H9 (cell line): ENCODE data around the gene EFL1. TPM values are rescaled to one million over a fixed set of nuclear protein-coding genes. Genes with fewer than 3 reads are reported as not detected.

Experiments used
- DNase-seq: peaks from one replicate; pipeline ENCODE4 v3.0.0-alpha.2; 2017
- H2AFZ ChIP-seq: one replicate; pipeline ENCODE4 v1.6.1; 2013; ENCODE audit warnings: mild to moderate bottlenecking, low read length, control low read depth, moderate library complexity
- H2AK5ac ChIP-seq: 2 replicates; pipeline ENCODE4 v1.6.1; 2013; ENCODE audit warnings: low read length, control low read depth, mixed read lengths; ENCODE audit not compliant: insufficient read length
- H2BK120ac ChIP-seq: one replicate; pipeline ENCODE4 v1.6.1; 2013; ENCODE audit warnings: low read depth, mild to moderate bottlenecking, low read length, control low read depth, inconsistent platforms; ENCODE audit not compliant: poor library complexity, severe bottlenecking
- H2BK12ac ChIP-seq: 2 replicates; pipeline ENCODE4 v1.6.1; 2013; ENCODE audit warnings: low read length, control low read depth, mixed read lengths, low read depth; ENCODE audit not compliant: insufficient read length
- H2BK15ac ChIP-seq: 2 replicates; pipeline ENCODE4 v1.6.1; 2013; ENCODE audit warnings: low read depth, low read length, control low read depth
- H2BK20ac ChIP-seq: one replicate; pipeline ENCODE4 v1.6.1; 2013; ENCODE audit warnings: low read depth, mild to moderate bottlenecking, low read length, control low read depth, inconsistent platforms; ENCODE audit not compliant: poor library complexity, severe bottlenecking
- H2BK5ac ChIP-seq: 2 replicates; pipeline ENCODE4 v1.6.1; 2013; ENCODE audit warnings: low read length, control low read depth, mixed read lengths; ENCODE audit not compliant: insufficient read length
- H3K14ac ChIP-seq: 2 replicates; pipeline ENCODE4 v1.6.1; 2013; ENCODE audit warnings: low read length, control low read depth; ENCODE audit not compliant: insufficient read depth
- H3K18ac ChIP-seq: 2 replicates; pipeline ENCODE4 v1.6.1; 2013; ENCODE audit warnings: low read depth, mild to moderate bottlenecking, mixed read lengths, low read length, control low read depth; ENCODE audit not compliant: insufficient read length
- H3K23ac ChIP-seq: 2 replicates; pipeline ENCODE4 v1.6.1; 2013; ENCODE audit warnings: low read length, control low read depth, mixed read lengths, low read depth; ENCODE audit not compliant: insufficient read length
- H3K23me2 ChIP-seq: 2 replicates; pipeline ENCODE4 v1.6.1; 2013; ENCODE audit warnings: low read depth, mild to moderate bottlenecking, mixed read lengths, low read length, control low read depth; ENCODE audit not compliant: insufficient read length, poor library complexity, severe bottlenecking
- H3K27ac ChIP-seq: 2 replicates; pipeline ENCODE4 v1.5.1; 2013; ENCODE audit warnings: low read length, control low read depth, mixed read lengths, low read depth; ENCODE audit not compliant: insufficient read length
- H3K27me3 ChIP-seq: 2 replicates; pipeline ENCODE4 v1.6.1; 2013; ENCODE audit warnings: low read length, control low read depth, inconsistent platforms; ENCODE audit not compliant: insufficient read depth
- H3K4ac ChIP-seq: 2 replicates; pipeline ENCODE4 v1.6.1; 2013; ENCODE audit warnings: low read depth, mild to moderate bottlenecking, control low read depth, inconsistent platforms, low read length, moderate library complexity
- H3K4me1 ChIP-seq: 2 replicates; pipeline ENCODE4 v1.6.1; 2013; ENCODE audit warnings: low read length, control low read depth, inconsistent platforms; ENCODE audit not compliant: insufficient read depth
- H3K4me2 ChIP-seq: 2 replicates; pipeline ENCODE4 v1.6.1; 2013; ENCODE audit warnings: low read length, control low read depth, mixed read lengths; ENCODE audit not compliant: insufficient read length, insufficient read depth
- H3K56ac ChIP-seq: 2 replicates; pipeline ENCODE4 v1.6.1; 2013; ENCODE audit warnings: low read depth, mild to moderate bottlenecking, mixed read lengths, low read length, control low read depth; ENCODE audit not compliant: insufficient read length
- H3K79me1 ChIP-seq: 2 replicates; pipeline ENCODE4 v1.6.1; 2013; ENCODE audit warnings: low read depth, mild to moderate bottlenecking, moderate library complexity, low read length, control low read depth, inconsistent platforms; ENCODE audit not compliant: insufficient read depth, poor library complexity, severe bottlenecking
- H3K79me2 ChIP-seq: 2 replicates; pipeline ENCODE4 v1.6.1; 2013; ENCODE audit warnings: low read length, control low read depth, inconsistent platforms; ENCODE audit not compliant: insufficient read depth
- H3K9ac ChIP-seq: 2 replicates; pipeline ENCODE4 v1.6.1; 2013; ENCODE audit warnings: low read length, control low read depth, mixed read lengths; ENCODE audit not compliant: insufficient read length; ENCODE audit errors: extremely low read depth
- H3K9me3 ChIP-seq: one replicate; pipeline ENCODE4 v1.6.1; 2013; ENCODE audit warnings: low read depth, low read length, inconsistent platforms; ENCODE audit not compliant: control insufficient read depth
- H3T11ph ChIP-seq: one replicate; pipeline ENCODE4 v1.6.1; 2013; ENCODE audit warnings: mild to moderate bottlenecking, low read length, control low read depth, inconsistent platforms
- H4K20me1 ChIP-seq: one replicate; pipeline ENCODE4 v1.6.1; 2013; ENCODE audit not compliant: control insufficient read depth, insufficient read length, insufficient read depth
- H4K5ac ChIP-seq: 2 replicates; pipeline ENCODE4 v1.6.1; 2013; ENCODE audit warnings: low read depth, mild to moderate bottlenecking, mixed read lengths, low read length, control low read depth; ENCODE audit not compliant: insufficient read length
- H4K8ac ChIP-seq: replicated peaks from 2 replicates; pipeline ENCODE4 v1.6.1; 2013; ENCODE audit warnings: low read length, control low read depth, mixed read lengths, low read depth; ENCODE audit not compliant: insufficient read length
- H4K91ac ChIP-seq: 2 replicates; pipeline ENCODE4 v1.6.1; 2013; ENCODE audit warnings: low read depth, mild to moderate bottlenecking, moderate library complexity, mixed read lengths, low read length, control low read depth; ENCODE audit not compliant: insufficient read length
- H3K27ac Mint-ChIP-seq, 3 experiments: 2 replicates in 2 of 3; 3 replicates in 1 of 3; pipeline ENCODE4 v1.8.0; 2020 to 2021; ENCODE audit warnings: mixed read lengths in 3 of 3, mild to moderate bottlenecking in 1 of 3, moderate library complexity in 1 of 3
- H3K27me3 Mint-ChIP-seq: 2 replicates; pipeline ENCODE4 v1.8.0; 2021; ENCODE audit warnings: low read depth, mild to moderate bottlenecking, moderate library complexity, mixed read lengths
- H3K36me3 Mint-ChIP-seq, 3 experiments: 2 replicates in 2 of 3; 3 replicates in 1 of 3; pipeline ENCODE4 v1.8.0; 2020 to 2021; ENCODE audit warnings: low read depth in 3 of 3, mixed read lengths in 3 of 3; ENCODE audit not compliant: insufficient read depth in 1 of 3
- H3K4me1 Mint-ChIP-seq, 2 experiments: 2 replicates each; pipeline ENCODE4 v1.8.0; 2020; ENCODE audit warnings: mixed read lengths in 2 of 2
- H3K4me3 Mint-ChIP-seq, 2 experiments: 2 replicates in 1 of 2; 3 replicates in 1 of 2; pipeline ENCODE4 v1.8.0; 2020 to 2021; ENCODE audit warnings: mild to moderate bottlenecking in 2 of 2, mixed read lengths in 2 of 2, moderate library complexity in 1 of 2
- H3K9me3 Mint-ChIP-seq, 2 experiments: 2 replicates in 1 of 2; 3 replicates in 1 of 2; pipeline ENCODE4 v1.8.0; 2020; ENCODE audit warnings: mild to moderate bottlenecking in 2 of 2, mixed read lengths in 2 of 2, moderate library complexity in 1 of 2
- WGBS: extraction: QIAGEN DNeasy Blood & Tissue Kit; methylation state at CpG from one replicate; pipeline ENCODE4 v1.1.7; 2013; ENCODE audit warnings: missing lambda C conversion rate, low lambda C conversion rate, mixed read lengths; ENCODE audit not compliant: insufficient read length; ENCODE audit errors: extremely low coverage; 5-methylcytosine and 5-hydroxymethylcytosine counted together
- total RNA-seq: library from RNA; stranded (reverse); gene quantifications from 2 replicates; pipeline ENCODE4 v1.2.1, GENCODE V29; 2021
- TF ChIP-seq, protein P1 (sequence below): fragments of 200-600 bp; sonication (generic); conservative IDR thresholded peaks from 3 replicates; pipeline ENCODE4 v1.8.0; 2021; ENCODE audit warnings: antibody characterized with exemption, mild to moderate bottlenecking

Gene EFL1
- total RNA-seq, 1 experiment from 2014 or later: 29.4 TPM

DNA sequence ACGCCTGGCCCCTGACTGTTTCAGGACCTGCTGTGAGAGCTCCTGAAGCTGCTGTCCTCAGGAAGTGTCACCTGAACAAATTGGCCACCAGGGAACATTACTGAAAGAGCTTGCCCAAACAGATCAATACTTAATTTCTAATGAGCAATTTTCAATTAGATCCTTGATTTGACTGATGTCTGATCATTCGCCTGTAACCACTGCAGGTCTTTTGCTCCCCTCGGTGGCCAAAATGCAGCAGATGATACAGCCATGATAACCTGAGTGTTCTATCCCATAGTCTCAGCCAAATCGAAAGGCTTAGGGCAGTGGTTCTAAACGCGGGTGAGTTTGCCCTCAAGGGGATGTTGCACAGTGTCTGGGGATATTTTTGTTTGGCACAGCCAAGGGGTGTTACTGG, 159.1 kb downstream of the EFL1 start:
- no peak overlapping the region for H2AK5ac ChIP-seq
- H2BK15ac ChIP-seq: no peak overlapping the region
- H3K9me3 Mint-ChIP-seq: no peaks in the 10 kb centered on the region; a peak in 1 of 5 replicates
- H3K23me2 ChIP-seq: no peaks in the 10 kb centered on the region
- H3K9me3 ChIP-seq: no peaks in the 10 kb centered on the region
- no CpG with 5 or more reads among the region's 6 CpGs for WGBS
- H3T11ph ChIP-seq: no peak overlapping the region
- no peak overlapping the region for H3K4me3 Mint-ChIP-seq
- no peak overlapping the region for H2AFZ ChIP-seq
- no peak overlapping the region for H3K27ac ChIP-seq
- H3K79me1 ChIP-seq: no peaks in the 10 kb centered on the region
- H4K20me1 ChIP-seq: no peaks in the 10 kb centered on the region
- no peak overlapping the region for H2BK5ac ChIP-seq
- H4K5ac ChIP-seq: no peak overlapping the region
- no peaks in the 10 kb centered on the region for H3K36me3 Mint-ChIP-seq
- H2BK120ac ChIP-seq: no peak overlapping the region
- H4K91ac ChIP-seq: no peak overlapping the region
- H3K23ac ChIP-seq: no peak overlapping the region
- no peak overlapping the region for H3K56ac ChIP-seq
- H3K27ac Mint-ChIP-seq: no peak overlapping the region
- no peak for DNase-seq
- no peak overlapping the region for H3K4ac ChIP-seq
- H3K18ac ChIP-seq: no peak overlapping the region
- no peak overlapping the region for H3K9ac ChIP-seq
- TF ChIP-seq, protein P1, sequence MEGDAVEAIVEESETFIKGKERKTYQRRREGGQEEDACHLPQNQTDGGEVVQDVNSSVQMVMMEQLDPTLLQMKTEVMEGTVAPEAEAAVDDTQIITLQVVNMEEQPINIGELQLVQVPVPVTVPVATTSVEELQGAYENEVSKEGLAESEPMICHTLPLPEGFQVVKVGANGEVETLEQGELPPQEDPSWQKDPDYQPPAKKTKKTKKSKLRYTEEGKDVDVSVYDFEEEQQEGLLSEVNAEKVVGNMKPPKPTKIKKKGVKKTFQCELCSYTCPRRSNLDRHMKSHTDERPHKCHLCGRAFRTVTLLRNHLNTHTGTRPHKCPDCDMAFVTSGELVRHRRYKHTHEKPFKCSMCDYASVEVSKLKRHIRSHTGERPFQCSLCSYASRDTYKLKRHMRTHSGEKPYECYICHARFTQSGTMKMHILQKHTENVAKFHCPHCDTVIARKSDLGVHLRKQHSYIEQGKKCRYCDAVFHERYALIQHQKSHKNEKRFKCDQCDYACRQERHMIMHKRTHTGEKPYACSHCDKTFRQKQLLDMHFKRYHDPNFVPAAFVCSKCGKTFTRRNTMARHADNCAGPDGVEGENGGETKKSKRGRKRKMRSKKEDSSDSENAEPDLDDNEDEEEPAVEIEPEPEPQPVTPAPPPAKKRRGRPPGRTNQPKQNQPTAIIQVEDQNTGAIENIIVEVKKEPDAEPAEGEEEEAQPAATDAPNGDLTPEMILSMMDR: peak; percentile 28; the same call in 1 of the 3 replicates
- H3K14ac ChIP-seq: no peak overlapping the region
- H3K27me3 ChIP-seq: no peaks in the 10 kb centered on the region
- peaks cover 2% of the 10 kb centered on the region for H3K27me3 Mint-ChIP-seq
- no peak overlapping the region for H4K8ac ChIP-seq
- no peak overlapping the region for H2BK12ac ChIP-seq
- peaks cover 19 to 25% of the 10 kb centered on the region in 2 experiments for H3K4me1 Mint-ChIP-seq
- no peak overlapping the region for H2BK20ac ChIP-seq
- no peaks in the 10 kb centered on the region for H3K79me2 ChIP-seq
- no peak overlapping the region for H3K4me2 ChIP-seq
- peaks cover 10% of the 10 kb centered on the region; the same call in 1 of the 2 replicates for H3K4me1 ChIP-seq
